ENCODE measurements around the gene GPR179.

GPR179 gene, protein sequence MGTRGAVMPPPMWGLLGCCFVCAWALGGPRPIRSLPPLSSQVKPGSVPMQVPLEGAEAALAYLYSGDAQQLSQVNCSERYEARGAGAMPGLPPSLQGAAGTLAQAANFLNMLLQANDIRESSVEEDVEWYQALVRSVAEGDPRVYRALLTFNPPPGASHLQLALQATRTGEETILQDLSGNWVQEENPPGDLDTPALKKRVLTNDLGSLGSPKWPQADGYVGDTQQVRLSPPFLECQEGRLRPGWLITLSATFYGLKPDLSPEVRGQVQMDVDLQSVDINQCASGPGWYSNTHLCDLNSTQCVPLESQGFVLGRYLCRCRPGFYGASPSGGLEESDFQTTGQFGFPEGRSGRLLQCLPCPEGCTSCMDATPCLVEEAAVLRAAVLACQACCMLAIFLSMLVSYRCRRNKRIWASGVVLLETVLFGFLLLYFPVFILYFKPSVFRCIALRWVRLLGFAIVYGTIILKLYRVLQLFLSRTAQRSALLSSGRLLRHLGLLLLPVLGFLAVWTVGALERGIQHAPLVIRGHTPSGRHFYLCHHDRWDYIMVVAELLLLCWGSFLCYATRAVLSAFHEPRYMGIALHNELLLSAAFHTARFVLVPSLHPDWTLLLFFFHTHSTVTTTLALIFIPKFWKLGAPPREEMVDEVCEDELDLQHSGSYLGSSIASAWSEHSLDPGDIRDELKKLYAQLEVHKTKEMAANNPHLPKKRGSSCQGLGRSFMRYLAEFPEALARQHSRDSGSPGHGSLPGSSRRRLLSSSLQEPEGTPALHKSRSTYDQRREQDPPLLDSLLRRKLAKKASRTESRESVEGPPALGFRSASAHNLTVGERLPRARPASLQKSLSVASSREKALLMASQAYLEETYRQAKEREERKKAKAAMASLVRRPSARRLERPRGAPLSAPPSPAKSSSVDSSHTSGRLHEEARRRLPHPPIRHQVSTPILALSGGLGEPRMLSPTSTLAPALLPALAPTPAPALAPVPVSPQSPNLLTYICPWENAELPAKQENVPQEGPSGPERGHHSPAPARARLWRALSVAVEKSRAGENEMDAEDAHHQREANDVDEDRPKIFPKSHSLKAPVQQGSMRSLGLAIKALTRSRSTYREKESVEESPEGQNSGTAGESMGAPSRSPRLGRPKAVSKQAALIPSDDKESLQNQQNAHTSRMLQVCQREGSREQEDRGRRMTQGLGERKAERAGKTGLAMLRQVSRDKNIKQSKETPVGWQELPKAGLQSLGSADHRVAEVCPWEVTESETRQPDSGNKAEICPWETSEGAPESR (N-terminal part only)

GRCh38 chr17:38343608-38344419, at the start of gene GPR179:
Gene GPR179, minus strand, starts transcription at chr17:38343956. Its CDS starts 167 bp downstream, at chr17:38343789.
- no peak for FAIRE-seq

GRCh38 chr17:38379448-38379847, 35.7 kb upstream of the GPR179 start:
- FAIRE-seq: no peak

- FAIRE-seq: no peak
These were observed 25.5 kb upstream of the GPR179 start for GRCh38 chr17:38369124-38369886.

GRCh38 chr17:38364741-38365140, 21.0 kb upstream of the GPR179 start:
- no peak for FAIRE-seq

DNA sequence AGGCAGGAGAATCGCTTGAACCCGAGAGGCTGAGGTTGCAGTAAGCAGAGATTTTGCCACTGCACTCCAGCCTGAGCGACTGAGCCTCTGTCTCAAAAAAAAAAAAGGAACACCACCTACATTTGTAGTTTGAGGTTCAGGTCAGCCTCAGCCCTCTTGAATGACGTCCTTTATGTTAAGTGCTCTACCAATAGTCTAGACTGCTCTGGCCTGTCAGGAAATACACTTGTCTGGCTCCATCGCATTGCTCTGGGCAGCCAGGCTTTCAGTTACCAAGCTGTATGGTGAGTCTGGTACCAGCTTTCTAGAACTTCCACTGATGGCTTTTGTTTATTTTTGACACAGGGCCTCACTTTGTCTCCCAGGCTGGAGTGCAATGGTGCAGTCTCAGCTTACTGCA, 19.3 kb upstream of the GPR179 start:
- no peak for FAIRE-seq

- FAIRE-seq: no peak
These were observed 18.1 kb upstream of the GPR179 start for GRCh38 chr17:38361694-38362465.

DNA sequence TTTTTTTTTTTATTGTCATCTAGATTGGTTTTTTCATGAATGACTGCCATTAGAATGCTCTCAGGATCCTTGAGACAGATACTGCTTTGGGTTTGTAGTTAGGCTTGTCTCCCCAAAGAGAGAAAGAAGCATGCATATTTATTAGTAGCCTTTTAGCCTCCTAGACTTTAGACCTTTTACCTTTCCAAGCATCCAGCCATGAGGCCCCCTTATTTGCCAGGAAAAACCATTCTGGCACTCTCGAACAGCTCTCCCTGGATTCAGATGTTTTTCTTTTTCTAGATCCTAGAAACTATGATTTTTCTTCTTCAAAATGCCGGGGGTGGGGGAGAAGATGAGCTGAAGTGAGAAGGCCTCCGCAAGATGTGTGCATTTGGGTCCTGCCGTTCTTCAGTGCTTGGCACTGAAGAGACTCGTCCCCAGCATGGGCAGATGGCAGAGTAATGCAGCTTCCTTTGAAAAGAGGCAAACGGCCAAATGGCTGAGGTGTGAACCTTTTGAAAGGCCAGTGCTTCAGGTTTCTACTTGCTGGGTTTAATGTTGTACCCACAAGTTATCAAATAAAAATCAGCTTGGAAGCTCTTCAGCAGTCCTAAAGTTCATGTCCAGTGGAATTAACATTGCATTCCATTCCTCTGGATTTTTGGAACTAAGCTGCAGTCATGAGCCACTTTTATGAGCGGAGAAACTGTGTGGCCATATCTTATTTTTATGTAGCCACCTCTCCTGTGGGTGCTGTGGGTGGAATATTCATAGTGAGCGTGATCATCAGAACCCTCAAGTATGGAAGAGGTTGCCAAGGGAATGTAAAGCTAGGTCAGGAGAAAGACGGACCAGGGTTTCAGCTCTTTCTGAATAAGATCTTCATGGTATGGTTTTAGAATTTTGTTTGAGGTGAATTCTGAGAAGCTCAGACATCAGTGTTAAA, 15.1 kb upstream of the GPR179 start:
- FAIRE-seq: no peak

DNA sequence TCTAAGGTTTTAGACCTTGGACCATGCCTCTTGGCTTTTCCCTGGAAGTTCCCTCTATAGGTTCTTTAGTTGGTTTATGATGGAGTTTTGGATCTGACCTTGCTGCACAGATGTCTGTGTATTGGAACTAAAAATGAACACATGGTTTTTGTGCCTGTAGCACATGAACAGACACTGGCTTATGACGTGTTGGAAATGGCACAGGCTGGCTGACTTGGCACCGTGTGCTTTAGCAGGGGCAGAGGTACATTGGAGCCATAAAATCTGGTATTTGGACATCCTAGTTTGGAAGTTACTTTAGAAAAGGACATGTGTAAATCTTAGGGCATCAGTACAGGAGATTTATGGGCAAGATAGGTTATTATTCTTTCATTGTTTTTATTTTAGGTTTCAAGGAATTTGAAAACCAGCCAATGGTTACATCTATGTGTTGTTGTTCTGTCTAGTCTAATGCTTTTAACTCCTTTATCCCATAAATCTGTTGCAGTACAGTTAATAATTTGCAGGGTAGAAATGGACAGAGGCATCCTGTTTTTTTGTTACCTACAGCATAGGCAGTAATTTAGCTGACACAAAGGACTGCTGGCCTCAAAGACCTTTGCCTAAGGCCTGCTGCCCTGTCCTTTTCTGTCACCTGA, 13.8 kb upstream of the GPR179 start:
- no peak for FAIRE-seq

DNA sequence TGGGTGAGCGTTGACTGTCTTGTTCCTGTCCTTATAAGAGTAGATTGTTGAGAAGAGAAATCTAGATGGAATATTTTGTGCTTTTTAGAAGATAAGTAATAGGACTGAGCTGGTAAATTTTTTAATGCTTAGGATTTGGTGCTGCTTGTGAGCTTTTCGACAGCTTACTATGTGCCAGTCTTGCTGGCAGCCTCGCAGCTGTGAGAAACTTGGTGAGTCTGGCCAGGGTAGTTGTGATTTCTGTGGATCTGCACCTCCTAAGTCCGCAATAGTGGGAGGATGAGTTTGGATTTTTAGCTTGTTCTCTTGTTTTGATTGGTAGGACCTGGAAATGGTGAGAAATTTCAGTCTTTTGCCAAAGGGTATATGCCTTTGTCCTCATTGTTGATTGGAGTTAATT, 11.5 kb upstream of the GPR179 start:
- no peak for FAIRE-seq

DNA sequence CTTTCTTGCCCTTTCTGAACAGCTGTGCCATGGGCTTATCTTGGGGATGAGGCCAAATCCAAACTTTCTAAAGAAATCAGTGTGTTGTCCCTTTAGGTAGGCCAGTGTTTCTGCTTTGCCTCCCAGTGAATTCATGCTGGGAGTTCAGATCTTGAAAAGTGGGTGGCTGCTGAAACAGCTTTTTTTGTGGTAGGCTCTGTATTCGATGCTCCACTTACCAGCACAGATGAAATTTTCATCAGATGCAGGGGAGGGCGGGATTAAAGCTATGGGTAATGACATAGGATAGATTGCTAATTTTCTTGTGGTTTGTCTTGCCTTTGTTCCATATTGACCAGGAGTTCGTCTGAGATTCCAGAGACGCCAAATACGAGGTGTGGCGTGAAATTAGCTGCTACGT, 10.7 kb upstream of the GPR179 start:
- FAIRE-seq: no peak

GRCh38 chr17:38353668-38354067, 9.9 kb upstream of the GPR179 start:
- no peak for FAIRE-seq

DNA sequence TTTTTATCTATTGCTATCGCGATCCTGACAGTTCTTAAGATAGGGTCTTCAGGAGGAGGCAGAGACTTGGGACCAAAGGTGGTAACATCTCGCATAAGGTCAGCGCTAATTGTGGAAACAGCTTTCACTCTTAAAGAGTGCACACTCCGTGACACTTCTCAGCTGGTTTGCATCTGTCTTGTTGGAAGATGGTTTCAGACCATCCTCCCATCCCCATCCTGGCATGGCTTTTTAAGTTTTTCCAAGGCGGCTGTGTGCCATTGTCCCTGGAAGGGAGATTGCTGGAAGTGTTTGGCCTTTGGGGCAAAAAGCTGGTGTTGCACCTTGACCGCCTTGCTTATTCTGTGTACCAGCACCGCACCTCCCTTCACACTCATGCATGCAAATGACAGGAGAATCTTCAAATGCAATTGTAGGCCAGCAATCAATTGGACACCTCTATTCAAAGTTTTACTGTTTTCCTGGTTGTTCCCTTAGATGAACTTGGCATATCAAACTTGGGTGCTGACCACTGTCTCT, 9.4 kb upstream of the GPR179 start:
- FAIRE-seq: no peak

DNA sequence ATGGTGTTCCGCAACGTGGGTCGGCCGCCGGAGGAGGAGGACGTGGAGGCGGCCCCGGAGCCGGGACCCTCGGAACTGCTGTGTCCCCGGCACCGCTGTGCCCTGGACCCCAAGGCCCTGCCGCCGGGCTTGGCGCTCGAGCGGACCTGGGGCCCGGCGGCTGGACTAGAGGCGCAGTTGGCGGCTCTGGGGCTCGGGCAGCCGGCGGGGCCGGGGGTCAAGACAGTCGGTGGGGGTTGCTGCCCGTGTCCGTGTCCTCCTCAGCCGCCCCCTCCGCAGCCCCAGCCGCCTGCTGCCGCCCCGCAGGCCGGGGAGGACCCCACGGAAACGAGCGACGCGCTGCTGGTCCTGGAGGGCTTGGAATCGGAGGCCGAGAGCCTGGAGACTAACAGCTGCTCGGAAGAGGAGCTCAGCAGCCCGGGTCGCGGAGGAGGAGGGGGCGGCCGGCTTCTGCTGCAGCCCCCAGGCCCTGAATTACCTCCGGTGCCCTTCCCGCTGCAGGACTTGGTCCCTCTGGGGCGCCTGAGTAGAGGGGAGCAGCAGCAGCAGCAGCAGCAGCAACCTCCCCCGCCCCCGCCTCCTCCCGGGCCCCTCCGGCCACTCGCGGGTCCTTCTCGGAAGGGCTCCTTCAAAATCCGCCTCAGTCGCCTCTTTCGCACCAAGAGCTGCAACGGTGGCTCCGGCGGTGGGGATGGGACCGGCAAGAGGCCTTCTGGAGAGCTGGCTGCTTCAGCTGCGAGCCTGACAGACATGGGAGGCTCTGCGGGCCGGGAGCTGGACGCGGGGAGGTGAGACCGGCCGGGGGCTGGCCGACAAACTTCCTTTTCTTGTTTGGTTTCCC, 8.7 kb upstream of the GPR179 start:
- no peak for FAIRE-seq

- FAIRE-seq: no peak
These were observed 7.9 kb upstream of the GPR179 start, which contains the start of gene SOCS7 for GRCh38 chr17:38351412-38352222. Gene SOCS7, plus strand, starts transcription at chr17:38351844. Its CDS starts 209 bp downstream, at chr17:38352053.

- no peak for FAIRE-seq
These were observed 6.3 kb upstream of the GPR179 start for GRCh38 chr17:38350035-38350434.

- no peak for FAIRE-seq
These were observed 5.5 kb upstream of the GPR179 start for GRCh38 chr17:38349097-38349730.

Data from TTC549 (cell line).